Fibroblast of skin of right quadriceps (primary cell): ENCODE measurements around the gene VEGFC.
A peak's percentile ranks its signal among the peaks of the same experiment; 100 is the strongest.

Experiments
- DNase-seq: peaks from one replicate; pipeline ENCODE4 v3.0.0-alpha.2; 2013

The VEGFC gene

GRCh38 chr4:176792326-176793059, at the start of gene VEGFC:
TSS of gene VEGFC (minus strand) at chr4:176792922. CDS start at chr4:176792311, 611 bp downstream.
- DNase-seq, result peak; percentile 85

- DNase-seq, result peak; percentile 95
Observed at GRCh38 chr4:176841711-176842112, 49.0 kb upstream of the VEGFC start.

- DNase-seq, result peak; percentile 83
Observed at GRCh38 chr4:176840166-176840565, 47.4 kb upstream of the VEGFC start.

- peak; percentile 47 for DNase-seq
Observed at GRCh38 chr4:176839656-176840055, 46.9 kb upstream of the VEGFC start.

GRCh38 chr4:176838601-176839433, 46.1 kb upstream of the VEGFC start:
- peak; percentile 99 for DNase-seq

- DNase-seq, result peak; percentile 57
Observed at GRCh38 chr4:176837169-176837895, 44.6 kb upstream of the VEGFC start.

- DNase-seq, result peak; percentile 46
Observed at GRCh38 chr4:176834531-176834930, 41.8 kb upstream of the VEGFC start.

GRCh38 chr4:176833400-176834175, 40.9 kb upstream of the VEGFC start:
- peak; percentile 49 for DNase-seq

- DNase-seq, result no peak
Observed at GRCh38 chr4:176830971-176831370, 38.2 kb upstream of the VEGFC start.

- DNase-seq, result no peak
Observed at GRCh38 chr4:176825586-176825985, 32.9 kb upstream of the VEGFC start.

GRCh38 chr4:176824645-176825366, 32.1 kb upstream of the VEGFC start:
- DNase-seq, result no peak

GRCh38 chr4:176818531-176818930, 25.8 kb upstream of the VEGFC start:
- no peak for DNase-seq

- DNase-seq, result no peak
Observed at GRCh38 chr4:176817204-176817603, 24.5 kb upstream of the VEGFC start.

- peak; percentile 87 for DNase-seq
Observed at GRCh38 chr4:176814770-176815169, 22.0 kb upstream of the VEGFC start.

GRCh38 chr4:176810481-176811249, 17.9 kb upstream of the VEGFC start:
- no peak for DNase-seq

GRCh38 chr4:176806778-176807375, 14.2 kb upstream of the VEGFC start:
- no peak for DNase-seq

- DNase-seq, result peak; percentile 70
Observed at GRCh38 chr4:176805155-176805554, 12.4 kb upstream of the VEGFC start.

- DNase-seq, result peak; percentile 74
Observed at GRCh38 chr4:176800891-176801534, 8.3 kb upstream of the VEGFC start.

- peak; percentile 95 for DNase-seq
Observed at GRCh38 chr4:176799653-176800052, 6.9 kb upstream of the VEGFC start.

- peak; percentile 72 for DNase-seq
Observed at GRCh38 chr4:176798540-176798939, 5.8 kb upstream of the VEGFC start.
